ENCODE measurements around the gene USP3. TPM values are rescaled to one million over a fixed set of nuclear protein-coding genes. Genes with fewer than 3 reads are reported as not detected.

The USP3 gene
- total RNA-seq, 1 donor from 2014 or later = 39.5 TPM

DNA sequence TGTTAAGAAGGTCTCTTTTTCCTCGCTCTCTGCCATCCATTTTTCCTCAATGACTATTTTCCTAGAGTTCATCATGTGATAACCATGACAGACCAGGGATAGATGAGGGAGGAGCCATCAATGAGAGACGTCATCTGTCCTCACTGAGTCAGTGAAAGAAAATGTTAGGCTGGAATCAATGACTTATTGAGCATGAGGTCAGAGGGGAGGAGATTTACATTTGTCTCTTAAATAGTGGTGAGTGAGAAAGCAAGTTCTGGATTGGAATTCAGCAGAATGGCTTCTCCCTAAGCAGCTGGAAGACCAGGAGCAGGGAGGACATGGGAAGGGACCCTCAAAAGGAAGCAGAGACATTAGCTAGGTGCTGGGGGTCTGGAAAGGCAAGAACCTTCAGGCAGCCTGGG, 28.2 kb upstream of the USP3 start:
- Histone ChIP-seq H3K9me3 (no peaks in the 10 kb centered on the region), H3K36me3 (no peaks in the 10 kb centered on the region), H3K4me1 (peaks cover 17% of the 10 kb centered on the region), H3K4me3 (no peak overlapping the region), H3K27me3 (no peaks in the 10 kb centered on the region), H3K27ac (peak overlapping the region; percentile 44)
- intact Hi-C loops (cut with DNase I) = no loop called here
- peak in 1 of 2 donors; percentile 43 for TF ChIP-seq POLR2AphosphoS5 (IDR thresholded peaks at IDR 0.05; ENCODE audit: insufficient read depth in 1 of 2, low read depth in 1 of 2)
- no peak for TF ChIP-seq POLR2A (IDR thresholded peaks at IDR 0.05)
- TF ChIP-seq, protein P1, sequence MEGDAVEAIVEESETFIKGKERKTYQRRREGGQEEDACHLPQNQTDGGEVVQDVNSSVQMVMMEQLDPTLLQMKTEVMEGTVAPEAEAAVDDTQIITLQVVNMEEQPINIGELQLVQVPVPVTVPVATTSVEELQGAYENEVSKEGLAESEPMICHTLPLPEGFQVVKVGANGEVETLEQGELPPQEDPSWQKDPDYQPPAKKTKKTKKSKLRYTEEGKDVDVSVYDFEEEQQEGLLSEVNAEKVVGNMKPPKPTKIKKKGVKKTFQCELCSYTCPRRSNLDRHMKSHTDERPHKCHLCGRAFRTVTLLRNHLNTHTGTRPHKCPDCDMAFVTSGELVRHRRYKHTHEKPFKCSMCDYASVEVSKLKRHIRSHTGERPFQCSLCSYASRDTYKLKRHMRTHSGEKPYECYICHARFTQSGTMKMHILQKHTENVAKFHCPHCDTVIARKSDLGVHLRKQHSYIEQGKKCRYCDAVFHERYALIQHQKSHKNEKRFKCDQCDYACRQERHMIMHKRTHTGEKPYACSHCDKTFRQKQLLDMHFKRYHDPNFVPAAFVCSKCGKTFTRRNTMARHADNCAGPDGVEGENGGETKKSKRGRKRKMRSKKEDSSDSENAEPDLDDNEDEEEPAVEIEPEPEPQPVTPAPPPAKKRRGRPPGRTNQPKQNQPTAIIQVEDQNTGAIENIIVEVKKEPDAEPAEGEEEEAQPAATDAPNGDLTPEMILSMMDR (IDR thresholded peaks at IDR 0.05) = no peak
- DNase-seq (ENCODE audit: extremely low spot score in 2 of 2) = no peak

DNA sequence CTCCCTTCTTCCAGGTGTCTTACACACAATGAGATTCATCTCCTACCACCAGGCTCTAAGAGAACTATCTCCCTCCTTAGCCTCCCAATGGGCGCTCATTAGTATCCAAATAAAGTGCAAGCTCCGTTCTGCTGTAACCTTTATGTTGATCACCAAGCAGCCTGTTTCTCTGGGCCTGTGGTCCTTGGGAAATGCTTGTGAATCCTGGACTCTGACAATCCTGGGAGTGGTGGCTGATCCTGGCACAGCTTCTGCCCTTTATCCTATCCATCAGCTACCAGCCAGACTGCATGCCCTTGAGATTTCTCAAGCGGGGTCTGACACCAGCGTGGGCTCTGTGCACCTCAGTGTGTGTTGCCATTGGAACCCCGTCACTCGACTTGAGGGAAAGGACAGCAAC, 26.1 kb upstream of the USP3 start:
- no peak for TF ChIP-seq POLR2A (IDR thresholded peaks at IDR 0.05)
- TF ChIP-seq POLR2AphosphoS5 (IDR thresholded peaks at IDR 0.05; ENCODE audit: insufficient read depth in 1 of 2, low read depth in 1 of 2) = no peak
- TF ChIP-seq, protein P1 (IDR thresholded peaks at IDR 0.05) = no peak
- intact Hi-C loops (cut with DNase I) = no loop called here
- Histone ChIP-seq H3K9me3 (no peaks in the 10 kb centered on the region), H3K4me3 (no peak overlapping the region), H3K36me3 (no peaks in the 10 kb centered on the region), H3K4me1 (peaks cover 17% of the 10 kb centered on the region), H3K27me3 (no peaks in the 10 kb centered on the region), H3K27ac (no peak overlapping the region)
- no peak for DNase-seq (ENCODE audit: extremely low spot score in 2 of 2)

DNA sequence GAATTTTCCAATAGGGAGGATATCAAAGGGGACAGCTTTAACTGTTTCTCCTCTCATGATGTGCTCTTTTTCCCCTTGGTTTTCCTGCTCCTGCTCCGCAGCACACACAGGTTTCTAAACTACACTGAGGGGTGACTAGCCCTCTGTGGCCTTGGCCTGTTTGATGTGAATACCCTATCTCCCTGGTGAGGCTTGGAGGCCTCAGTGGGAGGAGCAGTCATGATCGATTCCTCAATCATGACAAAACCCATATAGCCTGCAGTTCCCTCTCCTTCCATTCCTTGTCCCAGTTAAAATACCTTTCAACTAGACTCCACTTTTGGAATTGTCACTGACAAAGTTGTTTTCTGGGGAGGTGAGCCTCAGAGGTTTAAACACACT, 24.0 kb upstream of the USP3 start:
- Histone ChIP-seq H3K4me3 (no peak overlapping the region), H3K36me3 (no peaks in the 10 kb centered on the region), H3K27me3 (no peaks in the 10 kb centered on the region), H3K4me1 (peaks cover 7% of the 10 kb centered on the region), H3K27ac (no peak overlapping the region), H3K9me3 (no peaks in the 10 kb centered on the region)
- intact Hi-C loops (cut with DNase I) = loop anchor here (10.0 kb wide), 1 partner anchor 124 kb away; no protein-coding TSS in a partner anchor
- DNase-seq (ENCODE audit: extremely low spot score in 2 of 2) = no peak
- TF ChIP-seq POLR2AphosphoS5 (IDR thresholded peaks at IDR 0.05; ENCODE audit: insufficient read depth in 1 of 2, low read depth in 1 of 2) = no peak
- TF ChIP-seq POLR2A (IDR thresholded peaks at IDR 0.05) = no peak
- TF ChIP-seq, protein P1 (IDR thresholded peaks at IDR 0.05) = no peak

DNA sequence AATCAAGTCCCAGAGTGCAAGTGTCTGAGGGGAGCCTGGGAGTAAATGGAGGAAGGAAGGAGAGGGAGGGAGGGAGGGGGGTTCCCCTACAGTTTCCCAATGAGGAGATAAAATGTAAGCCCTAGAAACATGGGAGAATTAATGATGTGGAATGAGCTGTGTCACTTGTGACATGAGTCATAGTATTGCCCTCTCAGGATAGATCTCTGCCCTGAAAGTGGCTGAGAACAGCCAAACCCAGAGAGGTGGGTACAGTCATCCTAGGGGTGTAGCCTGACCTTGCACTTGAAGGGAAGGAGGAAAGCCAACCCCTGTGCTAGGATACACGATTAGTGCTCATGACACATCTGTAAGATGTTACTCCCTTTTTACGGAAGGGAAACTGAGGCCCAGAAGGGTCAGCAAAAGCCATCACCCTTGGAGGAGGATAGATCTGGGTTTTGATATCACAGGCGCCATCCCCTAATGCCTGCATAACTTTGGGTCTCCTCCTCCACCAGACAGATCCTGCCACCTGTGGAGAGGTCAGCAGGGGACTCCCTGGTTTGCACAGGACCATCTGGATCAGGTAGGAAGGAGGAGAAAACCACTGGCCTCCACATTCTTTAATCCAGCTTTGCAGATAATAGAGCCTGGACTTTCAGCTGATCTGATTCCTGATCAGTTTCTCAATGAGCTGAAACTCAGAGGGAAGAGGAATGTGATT, 23.1 kb upstream of the USP3 start:
- DNase-seq (ENCODE audit: extremely low spot score in 2 of 2) = no peak
- Histone ChIP-seq H3K9me3 (no peaks in the 10 kb centered on the region), H3K4me1 (peaks cover 6% of the 10 kb centered on the region), H3K27ac (no peak overlapping the region), H3K4me3 (no peak overlapping the region), H3K36me3 (no peaks in the 10 kb centered on the region), H3K27me3 (no peaks in the 10 kb centered on the region)
- TF ChIP-seq POLR2AphosphoS5 (IDR thresholded peaks at IDR 0.05; ENCODE audit: insufficient read depth in 1 of 2, low read depth in 1 of 2) = no peak
- intact Hi-C loops (cut with DNase I) = loop anchor here (10.0 kb wide), 1 partner anchor 124 kb away; no protein-coding TSS in a partner anchor

DNA sequence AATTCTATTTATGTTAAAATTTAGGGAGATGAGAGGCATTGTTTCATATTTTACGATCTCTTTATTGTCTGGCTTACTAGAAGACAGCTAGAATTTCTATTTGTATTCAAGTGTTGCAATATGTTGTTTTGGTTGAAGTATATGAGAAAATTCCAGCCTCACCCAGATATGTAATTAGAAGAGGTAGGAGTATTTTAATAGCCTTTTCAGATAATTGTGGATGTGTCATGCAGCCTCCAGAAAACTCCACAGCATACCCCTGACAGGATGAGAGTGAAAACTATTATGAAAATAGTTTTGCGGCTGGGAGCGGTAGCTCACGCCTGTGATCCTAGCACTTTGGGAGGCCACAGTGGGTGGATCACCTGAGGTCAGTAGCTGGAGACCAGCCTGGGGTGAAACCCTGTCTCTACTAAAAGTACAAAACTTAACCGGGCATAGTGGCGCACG, 21.5 kb upstream of the USP3 start:
- no peak overlapping the region for H3K4me3 ChIP-seq
- H3K4me1 ChIP-seq = peaks cover 4% of the 10 kb centered on the region
- intact Hi-C loops (cut with DNase I) = loop anchor here (10.0 kb wide), 1 partner anchor 122 kb away; no protein-coding TSS in a partner anchor
- no peaks in the 10 kb centered on the region for H3K36me3 ChIP-seq
- DNase-seq (ENCODE audit: extremely low spot score in 2 of 2) = no peak
- H3K9me3 ChIP-seq = no peaks in the 10 kb centered on the region
- TF ChIP-seq, protein P1 (IDR thresholded peaks at IDR 0.05) = no peak
- TF ChIP-seq POLR2AphosphoS5 (IDR thresholded peaks at IDR 0.05; ENCODE audit: insufficient read depth in 1 of 2, low read depth in 1 of 2) = no peak
- TF ChIP-seq POLR2A (IDR thresholded peaks at IDR 0.05) = no peak
- no peaks in the 10 kb centered on the region for H3K27me3 ChIP-seq
- no peak overlapping the region for H3K27ac ChIP-seq
